K562 (cell line): ENCODE results near the gene ARL5C. TPM values are rescaled to one million over a fixed set of nuclear protein-coding genes. Genes with fewer than 3 reads are reported as not detected.

Source experiments
- ATAC-seq: fragments of 200-7000 bp; cut with Tn5 transposase; 3 replicates; pipeline ENCODE4 v1.9.1; 2020; ENCODE audit warnings: moderate library complexity
- BruUV-seq: library from RNA; stranded (reverse); fragments of 400-500 nt; replicated peaks from 2 replicates; lab custom pipeline; 2021; lab: Mats Ljungman, UMichigan
- CTCF ChIA-PET: fragments of 300-600 bp; formaldehyde crosslinking; extraction: SDS; loops from one replicate; lab custom pipeline; 2021; ENCODE audit warnings: low intra/inter-chr PET ratio; lab: Yijun Ruan, JAX
- POLR2A ChIA-PET: fragments of 300-600, 350-650 bp; sonication (Branson Sonifier 250); formaldehyde crosslinking; extraction: SDS; loops from one replicate; lab custom pipeline; 2021; ENCODE audit warnings: antibody characterized with exemption, inconsistent platforms; lab: Yijun Ruan, JAX
- DNase-seq, 4 experiments: peaks; one replicate each; pipeline versions ENCODE4 v3.0.0 to v3.0.0-alpha.2; 2011 to 2018; ENCODE audit warnings: low spot score in 3 of 4, mixed read lengths in 3 of 4; ENCODE audit errors: extremely low read depth in 1 of 4
- FAIRE-seq: peaks from 2 replicates; lab custom pipeline; 2011; peaks lifted over from hg19 to GRCh38; lab: Jason Lieb, UNC
- H2AFZ ChIP-seq: 2 replicates; pipeline ENCODE4 v1.6.0; 2011; ENCODE audit warnings: low read depth, low read length, control low read depth, inconsistent platforms
- H3K27ac ChIP-seq: fragments of 200-600 bp; 3 replicates; pipeline ENCODE4 v1.8.0; 2011; ENCODE audit warnings: low read depth, mild to moderate bottlenecking, control low read depth, inconsistent platforms, low read length, moderate library complexity, mixed read lengths; ENCODE audit errors: extremely low read depth
- H3K27me3 ChIP-seq, 2 experiments: fragments of 300-600 bp in 1 of 2; 2 replicates in 1 of 2; 3 replicates in 1 of 2; pipeline versions ENCODE4 v1.6.0 to v1.8.0; 2011; ENCODE audit warnings: inconsistent platforms in 2 of 2, low read length in 2 of 2, mild to moderate bottlenecking in 1 of 2, mixed read lengths in 1 of 2, moderate library complexity in 1 of 2; ENCODE audit not compliant: control insufficient read depth in 2 of 2, insufficient read depth in 2 of 2
- H3K36me3 ChIP-seq: fragments of 300-600 bp; 3 replicates; pipeline ENCODE4 v1.8.0; 2011; ENCODE audit warnings: mild to moderate bottlenecking, low read length, inconsistent platforms; ENCODE audit not compliant: control insufficient read depth, insufficient read depth
- H3K4me1 ChIP-seq, 2 experiments: fragments of 200-600 bp in 1 of 2; replicated peaks in 1 of 2; 2 replicates in 1 of 2; 3 replicates in 1 of 2; pipeline versions ENCODE4 v1.5.1 to v1.8.0; 2011; ENCODE audit warnings: inconsistent platforms in 2 of 2, low read length in 2 of 2, mild to moderate bottlenecking in 1 of 2, mixed read lengths in 1 of 2, moderate library complexity in 1 of 2; ENCODE audit not compliant: control insufficient read depth in 2 of 2, insufficient read depth in 2 of 2
- H3K4me2 ChIP-seq: 2 replicates; pipeline ENCODE4 v1.6.1; 2011; ENCODE audit warnings: low read length, control low read depth, inconsistent platforms, mixed read lengths; ENCODE audit not compliant: insufficient read depth
- H3K4me3 ChIP-seq: fragments of 200-600 bp; sonication (generic), shearing (Covaris generic); 2 replicates; pipeline ENCODE4 v1.5.1; 2016; ENCODE audit warnings: control low read depth, inconsistent platforms
- H3K79me2 ChIP-seq: fragments of 200-600 bp; 3 replicates; pipeline ENCODE4 v1.8.0; 2011; ENCODE audit warnings: low read length, inconsistent platforms; ENCODE audit not compliant: control insufficient read depth, insufficient read depth
- H3K9ac ChIP-seq, 2 experiments: 2 replicates each; pipeline versions ENCODE4 v1.6.0 to v1.6.1; 2011; ENCODE audit warnings: low read depth in 2 of 2, low read length in 2 of 2, control low read depth in 1 of 2, inconsistent platforms in 1 of 2, mild to moderate bottlenecking in 1 of 2, mixed read lengths in 1 of 2; ENCODE audit not compliant: insufficient read depth in 1 of 2
- H3K9me1 ChIP-seq: one replicate; pipeline ENCODE4 v1.6.0; 2011; ENCODE audit warnings: inconsistent platforms, mild to moderate bottlenecking, low read length, moderate library complexity; ENCODE audit not compliant: control insufficient read depth, insufficient read depth
- H3K9me3 ChIP-seq: replicated peaks from 2 replicates; pipeline ENCODE4 v1.5.1; 2011; ENCODE audit warnings: low read depth, low read length, inconsistent platforms; ENCODE audit not compliant: control insufficient read depth, insufficient read depth
- H4K20me1 ChIP-seq: replicated peaks from 2 replicates; pipeline ENCODE4 v1.6.1; 2011; ENCODE audit warnings: low read length, inconsistent platforms, mixed read lengths; ENCODE audit not compliant: control insufficient read depth, insufficient read depth
- CEBPB ChIP-seq: fragments of 450-650 bp; IDR thresholded peaks from 2 replicates; pipeline ENCODE4 v1.6.1; 2016; ENCODE audit warnings: missing genetic modification characterization, missing compliant biosample characterization
- CEBPG ChIP-seq, 3 experiments: fragments of 200-800 bp in 1 of 3; sonication (Bioruptor generic) in 1 of 3; sonication (generic) in 1 of 3; formaldehyde crosslinking in 1 of 3; IDR thresholded peaks in 2 of 3; conservative IDR thresholded peaks in 1 of 3; 2 replicates each; pipeline versions ENCODE4 v1.6.1 to v1.8.0; 2016 to 2022; ENCODE audit warnings: missing compliant biosample characterization in 2 of 3, missing genetic modification characterization in 2 of 3, mild to moderate bottlenecking in 1 of 3, missing genetic modification reagents in 1 of 3
- IFI16 ChIP-seq: fragments of 250-450 bp; sonication (Bioruptor Pico); IDR thresholded peaks from 2 replicates; pipeline ENCODE4 v2.1.2; 2022; ENCODE audit warnings: mild to moderate bottlenecking, inconsistent platforms
- MCM7 ChIP-seq, 2 experiments: fragments of 450-650 bp; IDR thresholded peaks; 2 replicates each; pipeline ENCODE4 v1.6.1; 2016 to 2018
- RBM25 ChIP-seq: fragments of 200-400 bp; formaldehyde crosslinking; IDR thresholded peaks from 2 replicates; pipeline ENCODE4 v1.6.1; 2018; ENCODE audit warnings: low read length, low read depth, moderate library complexity; ENCODE audit not compliant: severe bottlenecking
- ZNF146 ChIP-seq: IDR thresholded peaks from one replicate; pipeline ENCODE4 v1.6.1; 2018; ENCODE audit warnings: missing compliant biosample characterization; ENCODE audit not compliant: unreplicated experiment
- WGBS: fragments of 100-300 bp; shearing (Covaris generic); methylation state at CpG from one replicate; pipeline ENCODE4 v1.1.6; 2016; ENCODE audit warnings: low coverage, mixed read lengths; ENCODE audit not compliant: insufficient coverage; ENCODE audit errors: missing lambda C conversion rate; 5-methylcytosine and 5-hydroxymethylcytosine counted together
- in situ Hi-C: fragments of 300-500 bp; cut with MboI; formaldehyde crosslinking; loops from 4 replicates; pipeline ENCODE4 v1.15.0; 2018; ENCODE audit warnings: inconsistent platforms, mixed read lengths
- intact Hi-C: fragments of 100-400 bp; cut with micrococcal nuclease; formaldehyde crosslinking; loops from 2 replicates; pipeline ENCODE4 v1.14.2; 2022
- polyA plus RNA-seq, 8 experiments: library from polyadenylated mRNA; depleted of rRNA in 4 of 8; stranded (reverse) in 5 of 8; unstranded in 3 of 8; fragments of >200 nt; fragmentation: Nextera tagmentation in 2 of 8; fragmentation: Illumina TruSeq in 1 of 8; extraction: Ambion mirVana in 2 of 8; extraction: Trizol in 1 of 8; gene quantifications; 2 replicates each; pipeline versions ENCODE4 v1.2.1 to v1.2.3, GENCODE V29; 2011 to 2014; ENCODE audit warnings: inconsistent platforms in 1 of 8, missing spikeins in 1 of 8
- total RNA-seq, 7 experiments: library from RNA; depleted of rRNA in 6 of 7; stranded (reverse); fragments of >200 nt in 6 of 7; fragmentation: Illumina TruSeq in 2 of 7; extraction: Trizol in 2 of 7; gene quantifications; 2 replicates each; pipeline versions ENCODE4 v1.2.1 to v1.2.3, GENCODE V29; 2011 to 2021; ENCODE audit warnings: low replicate concordance in 1 of 7

Gene ARL5C
- total and polyA plus RNA-seq, 9 of the 15 experiments (the other 6 are each of a cell fraction or from before 2014, with no cell fraction given), result not detected

DNA sequence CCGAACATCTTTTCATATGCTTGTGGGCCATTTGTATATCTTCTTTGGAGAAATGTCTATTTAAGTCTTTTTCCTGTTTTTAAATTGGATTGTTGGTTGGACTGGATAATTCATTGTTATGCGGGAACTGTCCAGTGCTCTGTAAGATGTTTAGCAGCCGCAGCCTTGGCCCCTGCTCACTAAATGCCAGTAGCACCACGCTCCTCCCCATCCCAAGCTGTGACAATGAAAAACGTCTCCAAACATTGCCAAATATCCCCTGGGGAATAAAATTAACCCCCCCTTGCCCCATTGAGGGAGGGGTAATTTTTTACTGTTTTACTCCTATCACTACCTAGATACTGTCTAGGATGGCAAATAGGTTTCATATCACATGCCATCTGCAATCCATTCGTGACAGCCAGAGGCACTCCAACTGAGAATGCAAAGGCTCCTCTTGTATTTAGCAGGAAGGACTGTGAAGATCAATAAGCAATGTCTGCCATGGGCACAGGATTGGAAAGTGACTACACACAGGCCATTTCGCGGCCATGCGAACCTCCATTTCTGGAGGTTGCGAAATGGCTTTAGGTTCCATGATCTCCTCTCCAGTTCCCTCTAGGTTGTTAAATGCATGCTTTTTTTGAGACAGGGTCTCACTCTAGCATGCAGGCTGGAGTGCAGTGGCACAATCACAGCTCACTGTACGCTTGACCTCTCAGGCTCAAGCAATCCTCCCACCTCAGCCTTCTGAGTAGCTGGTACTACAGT lies 23.9 kb downstream of the ARL5C start:
- Histone ChIP-seq H3K27me3 (peaks cover 6 to 49% of the 10 kb centered on the region in 2 experiments; a peak in 3 of 5 replicates), H3K27ac (no peak overlapping the region), H3K4me2 (no peak overlapping the region), H4K20me1 (no peaks in the 10 kb centered on the region), H3K79me2 (no peaks in the 10 kb centered on the region), H3K9ac (no peak overlapping the region), H3K4me1 (peaks cover 0 to 8% of the 10 kb centered on the region in 2 experiments; a peak in 1 of 5 replicates), H3K36me3 (no peaks in the 10 kb centered on the region), H2AFZ (no peak overlapping the region), H3K9me1 (no peaks in the 10 kb centered on the region), H3K9me3 (no peaks in the 10 kb centered on the region), H3K4me3 (no peak overlapping the region)
- POLR2A ChIA-PET, result no interaction called here
- CTCF ChIA-PET, result no interaction called here
- no TSS peak for BruUV-seq
- 25% methylated on average over 11 of the region's 11 CpGs for WGBS
- in situ Hi-C loops (no loop called here), intact Hi-C loops (no loop called here)
- no peak for FAIRE-seq
- DNase-seq, result no peak
- no peak for ATAC-seq
- no peak for TF ChIP-seq CEBPG (CRISPR knock-in tag; IDR thresholded peaks at IDR 0.05)
- 0 out of 4 replicates have a peak, but pooled peaks of 1 of the 2 experiments have one; percentile 17 for TF ChIP-seq CEBPG (tag; conservative IDR thresholded peaks at IDR 0.05 in 1 of 2, IDR thresholded peaks at IDR 0.05 in 1 of 2)
- peak; percentile 82 for TF ChIP-seq CEBPB
- no peak for TF ChIP-seq MCM7 (IDR thresholded peaks at IDR 0.05)

DNA sequence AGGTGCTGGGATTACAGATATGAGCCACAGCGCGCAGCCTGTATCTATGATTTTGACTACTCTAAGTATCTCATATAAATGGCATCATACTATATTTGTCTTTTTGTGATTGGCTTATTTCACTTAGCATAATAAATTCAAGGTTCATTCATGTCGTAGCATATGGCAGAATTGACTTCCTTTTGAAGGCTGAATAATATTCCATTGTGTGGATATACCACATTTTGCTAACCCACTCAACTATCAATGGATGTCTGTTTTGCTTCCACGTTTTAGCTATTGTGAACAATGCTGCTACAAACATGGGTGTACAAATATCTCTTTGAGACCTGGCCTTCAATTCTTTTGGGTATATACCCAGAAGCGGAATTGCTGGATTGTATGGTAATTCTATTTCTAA lies 24.7 kb downstream of the ARL5C start:
- Histone ChIP-seq H3K27me3 (peaks cover 6 to 50% of the 10 kb centered on the region in 2 experiments; a peak in 3 of 5 replicates), H3K4me3 (no peak overlapping the region), H3K4me1 (peaks cover 0 to 8% of the 10 kb centered on the region in 2 experiments; a peak in 1 of 5 replicates), H3K79me2 (no peaks in the 10 kb centered on the region), H3K36me3 (no peaks in the 10 kb centered on the region), H3K9me1 (no peaks in the 10 kb centered on the region), H3K9me3 (no peaks in the 10 kb centered on the region), H3K4me2 (no peak overlapping the region), H3K9ac (no peak overlapping the region), H2AFZ (no peak overlapping the region), H4K20me1 (no peaks in the 10 kb centered on the region), H3K27ac (no peak overlapping the region)
- in situ Hi-C loops, result no loop called here
- ChIA-PET CTCF (no interaction called here), POLR2A (interaction anchor here (0.6 kb wide), 1 partner anchor 136 kb away, joined by 4 read pairs; no protein-coding TSS in a partner anchor)
- ATAC-seq (no peak), FAIRE-seq (no peak), DNase-seq (no peak)
- TF ChIP-seq IFI16 (CRISPR knock-in tag), result no peak
- peak; percentile 85 for TF ChIP-seq ZNF146 (CRISPR knock-in tag)
- peak; percentile 43 for TF ChIP-seq RBM25
- 45% methylated on average over 5 of the region's 5 CpGs for WGBS
- intact Hi-C loops, result no loop called here
- BruUV-seq, result no TSS peak
